Retinal pigment epithelial cell (primary cell): ENCODE results near the gene FAM193B.

ENCODE experiments used
- DNase-seq: peaks from one replicate; pipeline ENCODE4 v3.0.0-alpha.2; 2010; ENCODE audit warnings: low read depth
- H3K4me3 ChIP-seq: 2 replicates; pipeline ENCODE4 v1.5.1; 2011; ENCODE audit warnings: mild to moderate bottlenecking, low read length, control low read depth, moderate library complexity
- TF ChIP-seq, protein P1 (sequence below): conservative IDR thresholded peaks from 2 replicates; pipeline ENCODE4 v1.5.1; 2011; ENCODE audit warnings: low read depth, low read length, control low read depth, inconsistent platforms

Gene FAM193B

GRCh38 chr5:177494346-177495195 lies 59.8 kb downstream of the FAM193B start:
- peak; percentile 81 for DNase-seq
- peak overlapping the region; percentile 81 for H3K4me3 ChIP-seq
- TF ChIP-seq, protein P1, sequence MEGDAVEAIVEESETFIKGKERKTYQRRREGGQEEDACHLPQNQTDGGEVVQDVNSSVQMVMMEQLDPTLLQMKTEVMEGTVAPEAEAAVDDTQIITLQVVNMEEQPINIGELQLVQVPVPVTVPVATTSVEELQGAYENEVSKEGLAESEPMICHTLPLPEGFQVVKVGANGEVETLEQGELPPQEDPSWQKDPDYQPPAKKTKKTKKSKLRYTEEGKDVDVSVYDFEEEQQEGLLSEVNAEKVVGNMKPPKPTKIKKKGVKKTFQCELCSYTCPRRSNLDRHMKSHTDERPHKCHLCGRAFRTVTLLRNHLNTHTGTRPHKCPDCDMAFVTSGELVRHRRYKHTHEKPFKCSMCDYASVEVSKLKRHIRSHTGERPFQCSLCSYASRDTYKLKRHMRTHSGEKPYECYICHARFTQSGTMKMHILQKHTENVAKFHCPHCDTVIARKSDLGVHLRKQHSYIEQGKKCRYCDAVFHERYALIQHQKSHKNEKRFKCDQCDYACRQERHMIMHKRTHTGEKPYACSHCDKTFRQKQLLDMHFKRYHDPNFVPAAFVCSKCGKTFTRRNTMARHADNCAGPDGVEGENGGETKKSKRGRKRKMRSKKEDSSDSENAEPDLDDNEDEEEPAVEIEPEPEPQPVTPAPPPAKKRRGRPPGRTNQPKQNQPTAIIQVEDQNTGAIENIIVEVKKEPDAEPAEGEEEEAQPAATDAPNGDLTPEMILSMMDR: peak; percentile 60

- DNase-seq: no peak
- H3K4me3 ChIP-seq: peak overlapping the region; percentile 1
- TF ChIP-seq, protein P1: no peak
These were observed 60.5 kb downstream of the FAM193B start for GRCh38 chr5:177493795-177494345.

DNA sequence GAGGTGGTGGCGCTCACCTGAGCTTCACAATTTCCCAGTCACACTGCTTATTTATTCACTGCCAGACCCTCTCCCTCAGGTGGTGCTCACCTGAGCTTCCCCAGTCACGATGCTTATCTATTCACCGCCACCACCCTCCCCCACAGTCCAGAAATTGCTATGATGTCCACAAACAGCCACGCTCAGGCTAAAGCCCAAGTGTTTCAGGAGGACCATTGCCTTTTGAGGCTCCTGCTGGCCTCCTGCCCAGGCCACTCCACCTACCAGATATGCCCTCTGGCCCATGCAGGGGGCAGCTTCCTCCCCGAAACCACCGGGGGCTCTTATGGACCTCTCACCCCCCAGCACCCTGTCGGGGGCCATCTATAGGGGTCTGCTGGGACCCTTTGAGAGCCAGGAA lies 61.5 kb downstream of the FAM193B start:
- no peak for DNase-seq
- no peak overlapping the region for H3K4me3 ChIP-seq
- TF ChIP-seq, protein P1: no peak

- TF ChIP-seq, protein P1: no peak
- H3K4me3 ChIP-seq: no peak overlapping the region
- DNase-seq: no peak
These were observed 62.2 kb downstream of the FAM193B start for GRCh38 chr5:177491983-177492746.

DNA sequence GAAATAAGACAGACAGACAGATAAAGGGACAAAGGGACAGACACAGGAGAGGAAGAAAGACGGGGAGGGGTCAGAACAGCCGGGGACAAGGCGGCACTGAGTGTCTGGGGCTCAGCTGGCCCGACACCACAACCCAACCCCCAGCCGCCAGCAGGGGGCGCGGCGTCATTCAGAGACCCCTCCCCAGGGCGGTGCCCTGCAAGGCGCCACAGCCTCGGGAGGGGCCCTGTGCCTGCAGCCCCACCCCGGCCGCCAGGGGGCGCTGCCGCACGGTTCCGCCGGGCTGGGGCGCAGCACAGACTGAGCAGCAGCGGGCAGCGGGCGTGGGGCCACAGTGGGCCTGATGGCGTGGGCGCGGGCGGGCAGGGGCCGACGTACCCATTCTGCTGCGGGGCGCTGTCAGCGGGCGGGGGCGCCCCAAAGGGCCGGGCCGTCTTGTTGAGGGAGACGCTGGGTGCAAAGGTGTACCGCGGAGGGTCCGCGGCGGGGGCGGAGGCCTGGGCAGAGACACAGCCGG lies 62.9 kb downstream of the FAM193B start:
- DNase-seq: no peak
- TF ChIP-seq, protein P1: peak; percentile 69
- H3K4me3 ChIP-seq: no peak overlapping the region

DNA sequence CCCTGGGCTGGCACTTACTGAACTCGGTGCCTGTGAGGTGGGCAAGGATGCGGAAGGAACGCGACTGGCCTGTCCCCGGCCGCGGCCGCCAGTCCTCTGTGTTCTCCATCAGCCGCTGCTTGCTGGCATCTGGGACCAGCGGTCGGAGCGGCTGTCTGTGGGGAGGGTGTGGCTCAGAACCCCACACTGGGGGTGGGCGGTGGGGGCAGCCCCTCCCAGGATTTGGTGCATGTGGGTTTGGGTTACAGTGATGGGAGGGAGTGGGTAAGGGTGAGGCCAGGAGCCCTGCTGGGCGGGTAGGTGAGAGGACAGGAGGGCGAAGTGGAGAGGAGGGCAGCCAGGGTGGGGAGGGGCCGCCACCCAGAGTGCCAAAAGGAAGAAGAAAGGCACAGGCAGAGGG lies 63.4 kb downstream of the FAM193B start:
- no peak overlapping the region for H3K4me3 ChIP-seq
- DNase-seq: no peak
- TF ChIP-seq, protein P1: no peak
